Right lobe of liver (tissue), 6 donors: ENCODE results near the gene EID3. TPM values are rescaled to one million over a fixed set of nuclear protein-coding genes. Genes with fewer than 3 reads are reported as not detected.

Source experiments
- ATAC-seq, 4 donors: fragments of 200-7000 bp; cut with Tn5 transposase; one replicate each; pipeline ENCODE4 v1.9.1; 2020; ENCODE audit warnings: mild to moderate bottlenecking in 4 of 4, moderate library complexity in 4 of 4
- DNase-seq, 3 donors: peaks; one replicate each; pipeline ENCODE4 v3.0.0-alpha.2; 2020
- H3K27ac ChIP-seq, 3 donors: fragments of 200-600 bp; one replicate each; pipeline ENCODE4 v1.8.0; 2022
- H3K27me3 ChIP-seq, 2 donors: fragments of 200-600 bp; one replicate each; pipeline ENCODE4 v1.8.0; 2022
- H3K36me3 ChIP-seq, 4 donors: fragments of 200-600 bp; sonication (generic) in 1 of 4; one replicate each; pipeline versions ENCODE4 v1.5.1 to v1.8.0; 2017 to 2022; ENCODE audit warnings: control low read depth in 1 of 4
- H3K4me1 ChIP-seq, 4 donors: fragments of 200-600 bp; sonication (generic) in 1 of 4; one replicate each; pipeline versions ENCODE4 v1.5.1 to v1.8.0; 2017 to 2022; ENCODE audit warnings: control low read depth in 1 of 4
- H3K4me3 ChIP-seq, 3 donors: fragments of 200-600 bp; one replicate each; pipeline ENCODE4 v1.8.0; 2022
- H3K9me3 ChIP-seq, 4 donors: fragments of 200-600 bp; sonication (generic) in 1 of 4; one replicate each; pipeline versions ENCODE4 v1.5.1 to v1.8.0; 2017 to 2022; ENCODE audit warnings: control low read depth in 1 of 4
- CTCF ChIP-seq, 4 donors: fragments of 200-600 bp in 3 of 4; fragments of 450-650 bp in 1 of 4; IDR thresholded peaks; one replicate each; pipeline versions ENCODE4 v1.5.1 to v1.8.0; 2016 to 2022; ENCODE audit warnings: antibody characterized with exemption in 4 of 4, mild to moderate bottlenecking in 2 of 4
- POLR2A ChIP-seq: fragments of 450-650 bp; IDR thresholded peaks from one replicate; pipeline ENCODE4 v1.6.1; 2017; ENCODE audit warnings: antibody characterized with exemption, mild to moderate bottlenecking
- WGBS: methylation state at CpG from one replicate; pipeline ENCODE4 v1.1.6; 2018; ENCODE audit warnings: low coverage, low lambda C conversion rate; ENCODE audit not compliant: insufficient coverage; ENCODE audit errors: missing lambda C conversion rate; 5-methylcytosine and 5-hydroxymethylcytosine counted together
- intact Hi-C, 2 donors: fragments of 100-400 bp; cut with DNase I; formaldehyde crosslinking; loops; one replicate each; pipeline versions ENCODE4 v1.11.2 to v1.14.1; 2022
- total RNA-seq, 6 experiments: library from RNA; depleted of rRNA in 2 of 6; stranded (reverse); fragments of >200 nt in 2 of 6; fragmentation: NEBNext Ultra II Directional in 3 of 6; extraction: Animal tissue kit (Norgen Biotek cat#: 25700) in 3 of 6; gene quantifications; one replicate each; pipeline versions ENCODE4 v1.1.0 to v1.2.4, GENCODE V29; 2016 to 2023
- donor health status: DM: no; HTN: yes; CAD: no.
- donor health status: DM: no; HTN: no; CAD: no.
- donor health status: DM: no; HTN: no; CAD: no.
- donor health status: DM: no; HTN: yes; CAD: no.
- donor health status: DM: no; HTN: yes; CAD: no.

The EID3 gene
- total RNA-seq, 6 experiments from 2014 or later = 1.1 to 7.3 (median 1.4) TPM

- no peak overlapping the region for H3K27ac ChIP-seq
- ATAC-seq (no peak), DNase-seq (no peak)
- H3K36me3 ChIP-seq = peaks cover 0 to 93% (median 28%) of the 10 kb centered on the region in 4 donors
- WGBS = 91% methylated on average over 6 of the region's 12 CpGs
- no peak for TF ChIP-seq CTCF (IDR thresholded peaks at IDR 0.05)
- TF ChIP-seq POLR2A = no peak
- no peaks in the 10 kb centered on the region for H3K4me1 ChIP-seq
- no peaks in the 10 kb centered on the region for H3K9me3 ChIP-seq
- intact Hi-C loops = no loop called here
- no peaks in the 10 kb centered on the region for H3K27me3 ChIP-seq
- H3K4me3 ChIP-seq = no peak overlapping the region
Observed at GRCh38 chr12:104342635-104343249, 39.2 kb downstream of the EID3 start.

GRCh38 chr12:104344682-104345081 is 41.1 kb downstream of the EID3 start:
- TF ChIP-seq CTCF (IDR thresholded peaks at IDR 0.05) (no peak), POLR2A (no peak)
- DNase-seq = no peak
- ATAC-seq = no peak
- no peaks in the 10 kb centered on the region for H3K27me3 ChIP-seq
- H3K4me3 ChIP-seq = no peak overlapping the region
- H3K4me1 ChIP-seq = no peaks in the 10 kb centered on the region
- intact Hi-C loops = no loop called here
- no peak overlapping the region for H3K27ac ChIP-seq
- H3K9me3 ChIP-seq = no peaks in the 10 kb centered on the region
- WGBS = 96% methylated on average over 2 of the region's 2 CpGs
- H3K36me3 ChIP-seq = peaks cover 0 to 93% (median 28%) of the 10 kb centered on the region in 4 donors

GRCh38 chr12:104345234-104346066 is 41.9 kb downstream of the EID3 start:
- Histone ChIP-seq H3K4me1 (no peaks in the 10 kb centered on the region), H3K27ac (no peak overlapping the region), H3K27me3 (no peaks in the 10 kb centered on the region), H3K9me3 (no peaks in the 10 kb centered on the region), H3K36me3 (peaks cover 0 to 93% (median 24%) of the 10 kb centered on the region in 4 donors), H3K4me3 (no peak overlapping the region)
- intact Hi-C loops = no loop called here
- ATAC-seq (no peak), DNase-seq (no peak)
- no peak for TF ChIP-seq CTCF (IDR thresholded peaks at IDR 0.05)
- TF ChIP-seq POLR2A = no peak
- 88% methylated on average over 7 of the region's 7 CpGs for WGBS

GRCh38 chr12:104347374-104348075 is 44.0 kb downstream of the EID3 start:
- no peak for DNase-seq
- Histone ChIP-seq H3K27ac (no peak overlapping the region), H3K27me3 (no peaks in the 10 kb centered on the region), H3K4me1 (no peaks in the 10 kb centered on the region), H3K4me3 (no peak overlapping the region), H3K36me3 (peaks cover 0 to 86% (median 19%) of the 10 kb centered on the region in 4 donors), H3K9me3 (no peaks in the 10 kb centered on the region)
- intact Hi-C loops = no loop called here
- WGBS = 80% methylated on average over 5 of the region's 5 CpGs
- TF ChIP-seq POLR2A = no peak
- no peak for TF ChIP-seq CTCF (IDR thresholded peaks at IDR 0.05)
- no peak for ATAC-seq
